GM12872 (cell line): ENCODE data around the gene KCTD1.

Experiments
- CTCF ChIP-seq: IDR thresholded peaks from 3 replicates; pipeline ENCODE4 v1.5.1; 2011; ENCODE audit warnings: low read depth, mild to moderate bottlenecking, low read length, moderate library complexity; ENCODE audit not compliant: insufficient read depth

The KCTD1 gene

GRCh38 chr18:26548415-26549262 is at the start of gene KCTD1:
Gene KCTD1 (minus strand): TSS chr18:26548553. CDS start chr18:26548536, 17 bp downstream.
- TF ChIP-seq CTCF = no peak

- no peak for TF ChIP-seq CTCF
Observed at GRCh38 chr18:26593365-26594320, 45.3 kb upstream of the KCTD1 start.

- no peak for TF ChIP-seq CTCF
Observed at GRCh38 chr18:26584745-26585144, 36.4 kb upstream of the KCTD1 start.

GRCh38 chr18:26579941-26580618 is 31.7 kb upstream of the KCTD1 start:
- no peak for TF ChIP-seq CTCF

- no peak for TF ChIP-seq CTCF
Observed at GRCh38 chr18:26575865-26576217, 27.5 kb upstream of the KCTD1 start.

- TF ChIP-seq CTCF = no peak
Observed at GRCh38 chr18:26574958-26575864, 26.9 kb upstream of the KCTD1 start.
